HG02763 (cell line): ENCODE results near the gene ZP3.
"Not testable (repeated sequence)": the region's sequence is repeated elsewhere in the genome, so short reads cannot be mapped to it uniquely, and the experiment has no call there.

Experiments used
- ATAC-seq: cut with Tn5 transposase; IDR thresholded peaks from one replicate; pipeline ENCODE4 v1.9.1; 2021; ENCODE audit warnings: mild to moderate bottlenecking, moderate library complexity; ENCODE audit not compliant: unreplicated experiment

ZP3 gene

GRCh38 chr7:76439120-76439888 is 14.6 kb downstream of the ZP3 start:
- not testable (repeated sequence) for ATAC-seq

DNA sequence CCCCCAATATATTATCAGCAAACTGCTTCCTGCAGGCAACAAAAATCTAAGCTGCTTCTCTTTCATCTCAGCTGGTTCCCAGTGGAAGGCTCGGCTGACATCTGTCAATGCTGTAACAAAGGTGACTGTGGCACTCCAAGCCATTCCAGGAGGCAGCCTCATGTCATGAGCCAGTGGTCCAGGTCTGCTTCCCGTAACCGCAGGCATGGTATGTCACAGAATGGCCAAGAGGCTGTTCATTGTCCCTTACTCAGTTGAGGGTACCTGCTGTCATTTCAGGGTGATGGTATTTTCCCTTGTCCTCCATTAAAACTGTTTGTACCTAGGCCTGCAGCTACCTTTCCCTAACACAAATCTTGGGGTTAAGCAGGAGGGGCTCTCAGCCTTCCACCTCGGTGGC is 15.7 kb downstream of the ZP3 start:
- not testable (repeated sequence) for ATAC-seq

DNA sequence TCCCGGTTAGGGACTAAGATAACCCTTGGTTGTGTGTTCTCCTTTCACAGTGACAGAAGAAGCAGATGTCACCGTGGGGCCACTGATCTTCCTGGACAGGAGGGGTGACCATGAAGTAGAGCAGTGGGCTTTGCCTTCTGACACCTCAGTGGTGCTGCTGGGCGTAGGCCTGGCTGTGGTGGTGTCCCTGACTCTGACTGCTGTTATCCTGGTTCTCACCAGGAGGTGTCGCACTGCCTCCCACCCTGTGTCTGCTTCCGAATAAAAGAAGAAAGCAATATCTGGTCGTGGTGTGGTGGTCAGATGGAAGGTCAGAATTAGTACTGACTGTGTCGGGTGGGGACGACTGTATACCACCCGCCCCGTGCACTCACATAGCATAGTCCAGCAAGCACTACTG is 17.0 kb downstream of the ZP3 start:
- ATAC-seq, result not testable (repeated sequence)

DNA sequence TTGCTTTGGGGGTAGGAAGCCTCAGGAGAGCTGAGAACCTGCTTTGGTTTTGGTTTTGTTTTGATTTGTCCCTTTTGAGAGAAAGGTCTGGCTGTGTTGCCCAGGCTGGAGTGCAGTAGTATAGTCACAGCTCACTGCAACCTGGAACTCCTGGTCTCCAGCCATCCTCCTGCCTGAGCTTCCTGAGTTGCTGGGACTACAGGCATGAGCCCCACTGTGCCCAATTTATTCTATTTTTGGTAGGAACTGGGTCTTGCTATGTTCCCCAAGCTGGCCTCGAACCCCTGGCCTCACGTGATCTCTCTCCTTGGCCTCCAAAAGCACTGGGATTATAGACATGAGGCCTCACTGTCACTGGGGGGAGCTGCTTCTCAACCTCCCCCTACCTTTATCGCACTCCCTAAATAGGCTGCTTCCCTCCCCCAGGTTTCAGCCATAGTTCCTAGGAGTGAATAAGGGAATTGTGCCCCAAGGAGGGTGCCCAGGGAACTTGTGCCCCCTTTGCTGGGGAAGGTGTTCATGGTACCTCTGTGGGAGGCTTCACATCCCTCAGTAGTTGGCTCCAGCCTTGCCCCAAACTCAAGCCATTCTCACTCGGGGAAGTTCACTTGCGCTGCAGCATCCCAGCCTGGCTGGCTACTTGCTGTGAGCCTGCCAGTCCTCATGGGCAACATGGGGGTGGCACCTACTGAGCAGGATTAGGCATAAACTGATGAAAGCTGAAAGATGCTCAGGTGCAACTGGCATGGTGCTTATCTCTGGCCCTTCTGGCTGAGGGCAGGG is 18.1 kb downstream of the ZP3 start:
- not testable (repeated sequence) for ATAC-seq

- ATAC-seq, result not testable (repeated sequence)
These were observed 19.1 kb downstream of the ZP3 start for GRCh38 chr7:76443846-76444245.

GRCh38 chr7:76445577-76446008 is 20.8 kb downstream of the ZP3 start:
- ATAC-seq, result peak; percentile 73

GRCh38 chr7:76457017-76457416 is 32.3 kb downstream of the ZP3 start:
- ATAC-seq, result not testable (repeated sequence)

- ATAC-seq, result not testable (repeated sequence)
These were observed 33.8 kb downstream of the ZP3 start for GRCh38 chr7:76458504-76458903.

GRCh38 chr7:76460767-76461166 is 36.0 kb downstream of the ZP3 start:
- not testable (repeated sequence) for ATAC-seq

DNA sequence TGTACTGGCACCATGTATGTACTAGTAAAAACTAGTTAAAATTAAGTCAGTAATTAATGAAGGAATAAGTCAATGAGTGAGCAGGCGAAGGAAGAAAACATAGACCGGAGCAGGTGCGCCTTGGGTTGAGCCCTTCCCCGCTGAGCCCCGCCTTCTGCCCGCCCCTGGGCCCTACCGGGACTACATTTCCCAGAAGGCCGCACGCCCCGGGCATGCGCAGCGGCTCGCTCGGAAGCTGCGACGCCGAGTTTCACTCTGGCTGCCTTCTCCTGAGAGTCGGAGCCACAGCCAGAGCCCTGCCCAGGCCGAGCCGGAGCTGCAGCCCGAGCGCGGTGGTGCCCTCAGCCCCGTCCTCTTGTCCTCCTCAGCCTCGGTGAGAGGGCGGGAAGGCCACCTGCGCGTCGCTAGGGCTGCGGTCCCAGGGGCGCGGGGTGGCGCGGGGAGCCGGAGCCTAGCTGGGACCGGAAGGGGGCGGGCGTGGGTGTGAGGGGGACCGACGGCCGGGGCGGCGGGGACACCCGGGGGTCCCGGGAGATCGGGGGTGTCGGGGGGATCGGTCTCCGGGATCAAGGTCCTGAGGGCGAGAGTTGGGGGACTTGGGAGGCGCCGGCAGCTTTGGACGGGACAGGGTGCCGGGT is 36.8 kb downstream of the ZP3 start, which contains the start of gene DTX2:
DTX2 (plus strand) TSS at position 246 of the 638 bp plus-strand sequence. CDS start 18,801 bp downstream, outside the sequence.
- peak; percentile 97 for ATAC-seq

DNA sequence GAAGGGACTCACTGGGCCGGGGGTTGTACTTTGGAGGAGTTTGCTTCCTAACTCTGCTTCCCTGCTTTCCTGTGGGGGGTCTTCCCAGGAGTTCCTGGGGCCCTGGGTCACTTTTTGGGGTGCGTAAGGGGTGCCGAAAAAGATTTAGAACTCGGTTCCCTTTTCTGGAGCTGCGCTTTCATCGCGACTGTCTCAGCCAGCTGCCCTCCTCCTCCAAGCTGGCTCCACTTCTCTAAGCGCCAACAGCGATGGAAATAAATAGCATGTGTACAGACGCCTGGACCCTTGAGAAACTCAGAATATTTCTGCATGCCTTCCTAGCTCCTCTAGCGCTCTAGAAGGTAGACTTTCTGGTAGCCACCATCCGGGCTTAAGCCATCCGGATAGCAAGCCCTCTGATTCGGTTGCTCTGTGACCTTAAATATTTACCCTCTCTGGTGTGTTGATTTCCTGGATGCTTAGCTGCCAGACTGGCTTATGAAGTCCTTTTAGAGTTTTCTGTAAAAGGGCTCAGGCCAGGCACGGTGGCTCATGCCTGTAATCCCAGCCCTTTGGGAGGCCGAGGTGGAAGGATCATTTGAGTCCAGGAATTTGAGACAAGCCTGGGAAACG is 37.6 kb downstream of the ZP3 start:
- not testable (repeated sequence) for ATAC-seq

GRCh38 chr7:76464959-76465358 is 40.2 kb downstream of the ZP3 start:
- not testable (repeated sequence) for ATAC-seq

- ATAC-seq, result not testable (repeated sequence)
These were observed 41.2 kb downstream of the ZP3 start for GRCh38 chr7:76465950-76466349.

DNA sequence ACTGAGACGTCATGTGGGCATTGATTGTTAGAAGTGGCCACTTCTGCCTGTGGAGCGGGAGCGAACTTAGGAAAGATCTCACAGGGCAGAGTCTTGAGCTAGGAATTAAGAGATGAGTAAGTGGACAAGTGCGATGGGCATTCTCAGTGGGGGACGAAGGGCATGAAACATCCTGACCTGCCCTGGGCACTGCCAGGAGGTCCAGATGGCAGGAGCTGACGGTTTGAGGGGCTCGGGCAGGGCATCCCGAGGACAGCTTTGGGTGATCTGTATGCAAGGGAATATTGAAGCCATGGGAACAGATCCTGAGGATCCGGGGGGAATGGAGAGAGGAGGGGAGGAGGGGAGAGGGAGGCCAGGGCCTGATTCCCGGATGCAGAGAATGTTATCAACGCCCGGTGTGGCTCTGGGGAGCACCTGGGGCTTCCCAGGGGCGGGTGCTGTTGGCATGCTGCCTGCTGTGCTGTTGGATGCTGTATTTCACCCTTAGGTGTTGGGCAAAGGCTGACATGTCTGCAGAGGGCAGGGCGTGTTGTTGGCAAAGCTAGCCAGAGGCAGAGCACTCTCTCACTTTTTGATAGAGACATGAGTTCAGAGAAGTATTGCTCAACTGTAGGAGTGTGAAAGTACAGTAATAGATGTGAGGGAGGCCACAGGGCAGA is 43.1 kb downstream of the ZP3 start:
- not testable (repeated sequence) for ATAC-seq

- not testable (repeated sequence) for ATAC-seq
These were observed 46.9 kb downstream of the ZP3 start for GRCh38 chr7:76471556-76472221.

GRCh38 chr7:76473097-76473496 is 48.3 kb downstream of the ZP3 start:
- ATAC-seq, result not testable (repeated sequence)

DNA sequence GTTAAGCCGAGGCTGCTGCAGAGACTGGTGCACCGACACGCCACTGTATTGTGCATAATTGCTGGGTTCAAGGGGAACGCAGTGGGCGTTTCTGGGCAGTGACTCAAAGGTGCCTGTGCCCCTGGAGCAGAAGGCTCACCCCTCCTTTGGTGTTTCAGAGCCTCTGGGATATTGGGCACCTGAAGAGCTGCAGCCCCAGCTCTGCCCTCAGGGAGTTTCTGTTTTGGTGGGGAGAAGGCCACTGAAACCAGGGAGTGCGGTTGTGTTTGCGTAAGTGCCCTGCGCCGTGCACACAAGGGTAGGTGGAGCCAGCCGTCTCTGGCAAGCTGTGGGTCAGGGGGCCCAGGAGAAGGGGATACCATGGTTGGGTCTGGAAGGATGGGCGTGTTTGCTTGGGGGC is 51.5 kb downstream of the ZP3 start:
- ATAC-seq, result not testable (repeated sequence)

DNA sequence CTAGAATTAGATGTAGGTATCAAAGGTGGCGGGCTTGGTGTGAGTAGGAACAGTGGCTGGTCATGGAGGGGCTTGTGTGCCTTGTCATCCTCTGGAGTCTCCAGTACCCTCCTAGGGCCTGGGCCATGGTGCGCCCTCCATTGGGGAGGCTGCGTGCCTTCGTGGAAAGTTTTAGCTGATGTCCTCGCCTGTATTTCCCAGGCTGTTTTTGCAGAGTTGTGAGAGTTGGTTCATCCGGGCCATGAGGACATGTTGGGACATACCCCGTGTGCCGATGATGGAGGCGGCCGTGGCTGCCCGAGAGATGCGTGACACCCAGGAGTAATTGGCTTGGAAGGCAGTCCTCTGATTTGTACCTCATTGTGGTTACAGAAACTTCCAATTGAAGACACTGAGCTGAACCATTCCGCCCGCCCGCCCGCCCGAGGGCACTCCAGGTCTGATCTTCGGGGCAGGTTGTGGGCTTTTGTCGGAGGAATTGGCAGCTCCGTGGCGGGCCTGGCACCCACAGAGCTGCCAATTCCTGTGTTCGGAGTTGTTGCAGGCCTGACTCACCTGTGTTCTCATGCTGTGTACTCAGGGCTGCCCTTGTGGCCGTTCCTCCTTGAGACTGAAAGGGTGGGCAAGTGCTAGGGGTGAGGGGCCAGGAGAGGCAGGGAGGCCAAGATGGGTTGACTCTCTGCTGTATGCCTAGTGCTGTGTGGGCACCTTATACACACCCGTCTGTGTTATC is 52.2 kb downstream of the ZP3 start:
- not testable (repeated sequence) for ATAC-seq

- ATAC-seq, result not testable (repeated sequence)
These were observed 54.9 kb downstream of the ZP3 start for GRCh38 chr7:76479628-76480027.
